ENCODE measurements around the gene LIG1.
A peak's percentile ranks its signal among the peaks of the same experiment; 100 is the strongest.
"Not testable (repeated sequence)": the region's sequence is repeated elsewhere in the genome, so short reads cannot be mapped to it uniquely, and the experiment has no call there.

The LIG1 gene

DNA sequence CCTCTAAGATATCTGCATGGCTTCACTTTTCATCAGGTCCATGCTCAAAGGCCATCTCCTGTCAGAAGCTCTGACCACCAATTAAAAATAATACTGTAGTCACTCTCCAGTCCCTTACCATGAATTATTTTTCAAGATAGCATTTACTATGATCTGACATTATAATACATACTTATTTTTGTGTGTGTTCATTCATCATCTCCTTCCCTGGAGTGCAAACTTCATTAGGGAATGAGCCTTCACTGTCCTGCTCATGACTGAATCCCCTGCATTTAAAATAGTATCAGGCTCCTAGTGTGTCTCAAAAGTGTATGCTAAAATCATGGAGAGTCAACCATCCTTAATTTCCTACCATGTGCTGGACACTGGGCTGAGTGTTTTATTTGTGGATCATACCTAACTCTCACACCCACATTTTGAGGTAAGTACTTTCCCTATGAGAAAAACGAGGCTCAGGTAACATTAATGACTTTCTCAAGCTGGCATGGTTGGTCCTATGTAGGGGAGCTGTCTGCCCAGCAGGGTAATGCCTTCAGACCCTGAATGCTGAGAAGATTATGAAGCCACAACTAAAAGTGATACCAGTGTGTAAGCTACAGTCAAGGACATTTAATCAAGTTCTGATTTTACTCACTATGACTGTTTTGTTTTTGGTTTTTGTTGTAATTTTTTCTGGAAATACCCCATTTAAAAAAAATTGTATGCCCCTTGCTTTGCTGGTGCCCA lies 75.9 kb downstream of the LIG1 start:
- no peak for DNase-seq (ENCODE audit: low read depth, low spot score)
- in situ Hi-C loops (cut with HindIII; ENCODE audit: low sequenced_read_pairs) = no loop called here
- no peak overlapping the region for H3K4me3 ChIP-seq (ENCODE audit: low read depth, low read length)
- TF ChIP-seq, protein P1, sequence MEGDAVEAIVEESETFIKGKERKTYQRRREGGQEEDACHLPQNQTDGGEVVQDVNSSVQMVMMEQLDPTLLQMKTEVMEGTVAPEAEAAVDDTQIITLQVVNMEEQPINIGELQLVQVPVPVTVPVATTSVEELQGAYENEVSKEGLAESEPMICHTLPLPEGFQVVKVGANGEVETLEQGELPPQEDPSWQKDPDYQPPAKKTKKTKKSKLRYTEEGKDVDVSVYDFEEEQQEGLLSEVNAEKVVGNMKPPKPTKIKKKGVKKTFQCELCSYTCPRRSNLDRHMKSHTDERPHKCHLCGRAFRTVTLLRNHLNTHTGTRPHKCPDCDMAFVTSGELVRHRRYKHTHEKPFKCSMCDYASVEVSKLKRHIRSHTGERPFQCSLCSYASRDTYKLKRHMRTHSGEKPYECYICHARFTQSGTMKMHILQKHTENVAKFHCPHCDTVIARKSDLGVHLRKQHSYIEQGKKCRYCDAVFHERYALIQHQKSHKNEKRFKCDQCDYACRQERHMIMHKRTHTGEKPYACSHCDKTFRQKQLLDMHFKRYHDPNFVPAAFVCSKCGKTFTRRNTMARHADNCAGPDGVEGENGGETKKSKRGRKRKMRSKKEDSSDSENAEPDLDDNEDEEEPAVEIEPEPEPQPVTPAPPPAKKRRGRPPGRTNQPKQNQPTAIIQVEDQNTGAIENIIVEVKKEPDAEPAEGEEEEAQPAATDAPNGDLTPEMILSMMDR (IDR thresholded peaks at IDR 0.05; ENCODE audit: low read depth, low read length) = no peak

DNA sequence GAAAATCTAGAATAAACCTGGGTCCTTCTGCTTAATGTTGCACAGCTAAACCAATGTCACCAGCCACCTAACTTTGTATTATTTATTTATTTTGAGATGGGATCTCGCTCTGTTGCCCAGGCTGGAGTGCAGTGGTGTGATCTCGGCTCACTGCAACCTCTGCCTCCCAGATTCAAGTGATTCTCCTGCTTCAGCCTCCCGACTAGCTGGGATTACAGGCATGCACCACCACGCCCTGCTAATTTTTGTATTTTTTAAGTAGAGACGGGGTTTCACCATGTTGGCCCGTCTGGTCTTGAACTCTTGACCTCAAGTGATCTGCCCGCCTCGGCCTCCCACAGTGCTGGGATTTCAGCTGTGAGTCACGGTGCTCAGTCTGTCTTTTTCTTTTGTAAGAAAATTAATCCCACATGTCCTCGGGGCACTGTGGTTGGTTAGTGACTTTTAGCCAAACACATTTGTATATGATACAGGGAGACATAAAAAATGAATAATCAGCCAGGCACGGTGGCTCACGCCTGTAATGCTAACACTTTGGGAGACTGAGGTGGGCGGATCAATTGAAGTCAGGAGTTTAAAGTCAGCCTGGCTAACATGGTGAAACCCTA lies 78.9 kb downstream of the LIG1 start:
- H3K4me3 ChIP-seq (ENCODE audit: low read depth, low read length); in situ Hi-C loops (cut with HindIII; ENCODE audit: low sequenced_read_pairs): not testable (repeated sequence)
- DNase-seq (ENCODE audit: low read depth, low spot score) = peak; percentile 92

DNA sequence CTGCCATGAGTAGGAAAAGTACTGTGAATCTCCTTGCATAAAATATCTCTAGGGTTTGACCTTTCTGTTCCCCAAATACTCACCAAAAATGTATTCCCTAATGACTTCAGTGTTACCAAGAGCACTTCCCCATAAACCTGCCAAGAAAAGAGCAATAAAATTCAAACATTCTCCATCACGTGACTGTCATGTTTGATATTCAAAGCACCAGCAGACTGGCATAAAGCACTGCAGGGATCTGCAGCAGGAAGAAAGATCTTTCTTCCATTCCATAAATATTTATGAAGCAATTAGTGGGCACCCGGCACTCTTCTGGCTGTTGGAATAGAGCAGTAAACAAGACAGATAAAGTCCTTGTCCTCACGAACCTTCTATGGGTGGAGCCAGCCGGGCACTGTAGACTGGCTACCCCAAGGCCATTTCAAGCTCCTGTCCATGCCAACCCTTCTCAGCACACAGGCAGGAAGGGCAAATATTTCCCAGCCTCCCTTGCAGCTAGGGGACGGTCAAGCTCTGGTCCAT lies 79.8 kb downstream of the LIG1 start:
- in situ Hi-C loops (cut with HindIII; ENCODE audit: low sequenced_read_pairs) = no loop called here
- no peak overlapping the region for H3K4me3 ChIP-seq (ENCODE audit: low read depth, low read length)
- TF ChIP-seq, protein P1 (IDR thresholded peaks at IDR 0.05; ENCODE audit: low read depth, low read length) = no peak
- no peak for DNase-seq (ENCODE audit: low read depth, low spot score)

DNA sequence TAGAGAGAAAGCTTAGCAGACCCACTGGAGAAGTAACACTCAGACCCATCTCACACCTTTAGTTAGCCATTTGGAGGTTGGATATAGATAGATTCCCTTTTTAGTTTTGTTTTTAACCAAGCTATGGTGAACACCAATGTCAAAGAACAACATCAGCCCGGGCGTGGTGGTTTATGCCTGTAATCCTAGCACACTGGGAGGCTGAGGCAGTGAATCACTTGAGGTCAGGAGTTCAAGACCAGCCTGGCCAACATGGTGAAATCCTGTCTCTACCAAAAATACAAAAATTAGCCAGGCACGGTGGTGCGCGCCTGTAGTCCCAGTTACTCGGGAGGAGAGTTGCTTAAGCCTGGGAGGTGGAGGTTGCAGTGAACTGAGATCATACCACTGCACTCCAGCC lies 81.2 kb downstream of the LIG1 start:
- DNase-seq (ENCODE audit: low read depth, low spot score); in situ Hi-C loops (cut with HindIII; ENCODE audit: low sequenced_read_pairs); H3K4me3 ChIP-seq (ENCODE audit: low read depth, low read length): not testable (repeated sequence)

DNA sequence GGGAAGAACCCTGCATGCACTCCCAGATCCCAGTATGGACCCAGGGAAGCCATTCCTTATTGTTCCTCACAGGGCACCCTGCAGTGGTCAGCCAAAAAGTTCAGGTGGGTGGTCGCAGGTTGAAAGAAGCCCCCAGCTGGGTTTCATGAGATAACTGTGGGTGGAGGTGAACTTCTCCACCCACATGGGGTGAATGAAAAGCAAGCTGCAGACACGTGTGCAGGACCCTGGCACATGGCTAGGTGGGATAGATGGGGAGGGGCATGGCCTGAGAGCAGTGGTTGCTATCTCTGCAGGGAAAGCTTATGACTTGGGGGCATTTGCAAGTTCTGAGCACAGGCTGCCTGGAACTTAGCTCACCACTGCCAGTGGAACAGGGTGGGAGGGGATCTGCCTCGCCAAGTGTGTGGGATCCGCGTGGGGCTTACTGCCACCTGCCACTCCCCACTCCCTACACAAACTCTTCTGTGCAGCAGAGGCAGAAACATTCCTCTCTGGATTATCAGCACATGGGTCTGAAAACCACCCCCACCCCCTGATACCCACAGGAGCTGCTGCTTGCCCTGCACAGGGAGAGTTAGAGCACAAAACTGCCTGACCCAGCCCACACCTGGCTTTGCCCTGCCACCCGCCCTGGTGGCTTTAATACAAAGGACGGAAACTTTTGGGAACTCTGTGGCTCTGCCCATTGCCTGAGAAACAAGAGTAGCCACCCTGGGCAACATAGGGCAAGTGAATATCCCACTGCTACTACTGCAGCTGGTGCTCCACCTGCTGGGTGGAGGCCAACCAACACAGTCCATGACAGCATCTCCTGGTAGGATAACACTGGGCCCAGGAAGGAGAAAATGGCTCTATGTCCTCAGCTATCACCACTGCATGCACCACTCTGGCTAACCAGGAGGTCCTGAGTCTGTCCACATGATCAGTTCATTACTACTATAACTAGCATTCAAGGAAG lies 84.0 kb downstream of the LIG1 start:
- H3K4me3 ChIP-seq (ENCODE audit: low read depth, low read length) = no peak overlapping the region
- TF ChIP-seq, protein P1 (IDR thresholded peaks at IDR 0.05; ENCODE audit: low read depth, low read length) = peak; percentile 8
- in situ Hi-C loops (cut with HindIII; ENCODE audit: low sequenced_read_pairs) = no loop called here
- no peak for DNase-seq (ENCODE audit: low read depth, low spot score)

DNA sequence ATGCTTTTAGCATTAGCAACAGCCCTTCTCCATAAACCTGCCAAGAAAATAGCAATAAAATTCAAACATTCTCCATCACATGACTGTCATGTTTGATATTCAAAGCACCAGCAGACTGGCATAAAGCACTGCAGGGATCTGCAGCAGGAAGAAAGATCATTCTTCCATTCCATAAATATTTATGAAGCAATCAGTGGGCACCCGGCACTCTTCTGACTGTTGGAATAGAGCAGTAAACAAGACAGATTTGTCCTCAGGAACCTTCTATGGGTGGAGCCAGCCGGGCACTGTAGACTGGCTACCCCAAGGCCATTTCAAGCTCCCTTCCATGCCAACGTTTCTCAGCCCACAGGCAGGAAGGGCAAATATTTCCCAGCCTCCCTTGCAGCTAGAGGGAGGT lies 85.1 kb downstream of the LIG1 start:
- no peak overlapping the region for H3K4me3 ChIP-seq (ENCODE audit: low read depth, low read length)
- in situ Hi-C loops (cut with HindIII; ENCODE audit: low sequenced_read_pairs) = no loop called here
- DNase-seq (ENCODE audit: low read depth, low spot score) = no peak
- TF ChIP-seq, protein P1 (IDR thresholded peaks at IDR 0.05; ENCODE audit: low read depth, low read length) = no peak

DNA sequence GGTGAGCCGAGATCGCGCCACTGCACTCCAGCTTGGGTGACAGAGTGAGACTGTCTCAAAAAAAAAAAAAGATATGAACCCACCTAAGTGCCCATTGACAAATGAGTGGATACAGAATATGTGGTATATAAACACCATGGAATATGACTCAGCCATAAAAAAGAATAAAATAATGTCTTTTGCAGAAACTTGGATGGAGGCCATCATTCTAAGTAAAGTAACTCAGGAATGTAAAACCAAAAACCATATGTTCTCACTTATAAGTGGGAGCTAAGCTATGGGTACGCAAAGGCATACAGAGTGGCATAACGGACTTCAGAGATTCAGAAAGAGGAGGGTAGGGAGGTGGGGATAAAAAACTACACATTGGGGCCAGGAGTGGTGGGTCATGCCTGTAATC lies 89.0 kb downstream of the LIG1 start:
- in situ Hi-C loops (cut with HindIII; ENCODE audit: low sequenced_read_pairs) = no loop called here
- TF ChIP-seq, protein P1 (IDR thresholded peaks at IDR 0.05; ENCODE audit: low read depth, low read length) = no peak
- H3K4me3 ChIP-seq (ENCODE audit: low read depth, low read length) = no peak overlapping the region
- DNase-seq (ENCODE audit: low read depth, low spot score) = no peak

DNA sequence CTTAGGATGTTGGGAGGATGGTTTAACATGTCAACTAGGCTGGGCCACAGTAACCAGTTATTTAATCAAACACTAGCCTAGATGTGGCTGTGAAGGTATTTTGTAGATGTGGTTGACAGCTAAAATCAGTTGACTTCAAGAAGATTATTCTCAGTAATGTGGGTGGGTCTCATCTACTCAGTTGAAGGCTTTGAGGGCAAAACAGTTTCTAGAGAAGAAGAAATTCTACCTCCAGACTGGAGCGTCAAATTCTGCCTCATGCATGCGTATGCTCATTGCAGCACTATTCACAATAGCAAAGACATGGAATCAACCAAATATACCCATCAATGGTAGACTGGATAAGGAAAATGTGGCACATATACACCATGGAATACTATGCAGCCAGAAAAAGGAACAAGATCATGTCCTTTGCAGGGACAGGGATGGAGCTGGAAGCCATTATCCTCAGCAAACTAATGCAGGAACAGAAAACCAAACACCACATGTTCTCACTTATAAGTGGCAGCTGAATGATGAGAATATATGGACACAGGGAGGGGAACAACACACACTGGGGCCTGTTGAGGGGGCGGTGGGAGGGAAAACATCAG lies 99.9 kb downstream of the LIG1 start:
- in situ Hi-C loops (cut with HindIII; ENCODE audit: low sequenced_read_pairs); H3K4me3 ChIP-seq (ENCODE audit: low read depth, low read length): not testable (repeated sequence)

More for the DNA sequence above, 99.9 kb downstream of the LIG1 start:
- DNase-seq (ENCODE audit: low read depth, low spot score) = not testable (repeated sequence)
